Tibial artery (tissue), 4 donors: ENCODE results near the gene FAM90A1.
"Not testable (repeated sequence)": the region's sequence is repeated elsewhere in the genome, so short reads cannot be mapped to it uniquely, and the experiment has no call there.

ENCODE experiments used
- DNase-seq, 2 donors: peaks; one replicate each; pipeline ENCODE4 v3.0.0-alpha.2; 2019
- H3K27ac ChIP-seq, 2 donors: fragments of 200-600 bp; sonication (generic) in 1 of 2; 1 replicate in 1 of 2; 2 replicates in 1 of 2; pipeline ENCODE4 v1.5.1; 2018 to 2019; ENCODE audit warnings: mild to moderate bottlenecking in 1 of 2
- H3K27me3 ChIP-seq, 2 donors: fragments of 200-600 bp; sonication (generic) in 1 of 2; one replicate each; pipeline versions ENCODE4 v1.5.1 to v1.6.0; 2016 to 2019
- H3K36me3 ChIP-seq, 3 donors: fragments of 200-600 bp; sonication (generic) in 2 of 3; one replicate each; pipeline ENCODE4 v1.5.1; 2016 to 2019; ENCODE audit warnings: mild to moderate bottlenecking in 2 of 3
- H3K4me1 ChIP-seq, 4 donors: fragments of 200-600 bp; sonication (generic) in 2 of 4; 1 replicate in 3 of 4; 2 replicates in 1 of 4; pipeline ENCODE4 v1.5.1; 2016 to 2019
- H3K4me3 ChIP-seq, 2 donors: fragments of 200-600 bp; sonication (generic) in 1 of 2; 1 replicate in 1 of 2; 2 replicates in 1 of 2; pipeline ENCODE4 v1.5.1; 2018 to 2019; ENCODE audit warnings: mild to moderate bottlenecking in 2 of 2
- H3K9me3 ChIP-seq, 3 donors: fragments of 200-600 bp; sonication (generic) in 1 of 3; one replicate each; pipeline ENCODE4 v1.5.1; 2016 to 2019
- CTCF ChIP-seq, 2 experiments: fragments of 200-600 bp in 1 of 2; fragments of 450-650 bp in 1 of 2; IDR thresholded peaks; one replicate each; pipeline ENCODE4 v1.5.1; 2017 to 2019; ENCODE audit warnings: antibody characterized with exemption in 2 of 2, mild to moderate bottlenecking in 1 of 2, moderate library complexity in 1 of 2
- intact Hi-C: fragments of 100-400 bp; cut with DNase I; formaldehyde crosslinking; loops from one replicate; pipeline ENCODE4 v1.15.0; 2023; ENCODE audit warnings: low total_unique reads

The FAM90A1 gene

GRCh38 chr12:8197685-8198308, 29.6 kb downstream of the FAM90A1 start:
- H3K27ac ChIP-seq, H3K27me3 ChIP-seq, DNase-seq, intact Hi-C loops, H3K4me3 ChIP-seq, H3K4me1 ChIP-seq, H3K9me3 ChIP-seq: not testable (repeated sequence)
- peaks cover 3 to 15% (median 9%) of the 10 kb centered on the region in 3 donors for H3K36me3 ChIP-seq

- intact Hi-C loops, H3K4me1 ChIP-seq, H3K27ac ChIP-seq, H3K36me3 ChIP-seq, H3K9me3 ChIP-seq, H3K4me3 ChIP-seq, DNase-seq, H3K27me3 ChIP-seq: not testable (repeated sequence)
Observed at GRCh38 chr12:8188088-8188487, 39.3 kb downstream of the FAM90A1 start.

GRCh38 chr12:8184206-8184605, 43.2 kb downstream of the FAM90A1 start:
- not testable (repeated sequence) for H3K9me3 ChIP-seq, H3K27me3 ChIP-seq, H3K27ac ChIP-seq, H3K4me3 ChIP-seq, DNase-seq, H3K36me3 ChIP-seq
- peaks cover 0 to 13% (median 7%) of the 10 kb centered on the region in 4 donors for H3K4me1 ChIP-seq
- intact Hi-C loops = loop anchor here (5.0 kb wide), 1 partner anchor 77 kb away; no protein-coding TSS in a partner anchor

GRCh38 chr12:8183346-8183745, 44.1 kb downstream of the FAM90A1 start:
- not testable (repeated sequence) for H3K4me3 ChIP-seq, H3K36me3 ChIP-seq, H3K27me3 ChIP-seq, H3K9me3 ChIP-seq, H3K27ac ChIP-seq, DNase-seq
- intact Hi-C loops = loop anchor here (5.0 kb wide), 1 partner anchor 76 kb away; no protein-coding TSS in a partner anchor
- peaks cover 0 to 13% (median 7%) of the 10 kb centered on the region in 4 donors for H3K4me1 ChIP-seq

- not testable (repeated sequence) for DNase-seq, H3K27me3 ChIP-seq, H3K9me3 ChIP-seq, H3K27ac ChIP-seq, H3K36me3 ChIP-seq, H3K4me3 ChIP-seq
- H3K4me1 ChIP-seq = peaks cover 0 to 13% (median 7%) of the 10 kb centered on the region in 4 donors
- intact Hi-C loops = loop anchor here (5.0 kb wide), 1 partner anchor 76 kb away; no protein-coding TSS in a partner anchor
Observed at GRCh38 chr12:8182923-8183322, 44.5 kb downstream of the FAM90A1 start.

GRCh38 chr12:8181271-8181670, 46.1 kb downstream of the FAM90A1 start:
- peak overlapping the region; percentile 60 to 68 for H3K4me3 ChIP-seq
- not testable (repeated sequence) for DNase-seq, H3K27me3 ChIP-seq, H3K9me3 ChIP-seq, H3K36me3 ChIP-seq
- intact Hi-C loops = loop anchor here (5.0 kb wide), 1 partner anchor 74 kb away; no protein-coding TSS in a partner anchor
- H3K27ac ChIP-seq = peak overlapping the region; percentile 83 to 90
- peaks cover 0 to 13% (median 7%) of the 10 kb centered on the region in 4 donors for H3K4me1 ChIP-seq

- peak; percentile 61 to 89 for DNase-seq
- peak overlapping the region; percentile 83 to 90 for H3K27ac ChIP-seq
- not testable (repeated sequence) for H3K36me3 ChIP-seq, H3K27me3 ChIP-seq, H3K9me3 ChIP-seq
- peak; percentile 68 to 71 for TF ChIP-seq CTCF (IDR thresholded peaks at IDR 0.05)
- intact Hi-C loops = loop anchor here (5.0 kb wide), 1 partner anchor 73 kb away; no protein-coding TSS in a partner anchor
- peaks cover 0 to 13% (median 7%) of the 10 kb centered on the region in 4 donors for H3K4me1 ChIP-seq
- H3K4me3 ChIP-seq = peak overlapping the region; percentile 60 to 68
Observed at GRCh38 chr12:8179989-8180585, 47.3 kb downstream of the FAM90A1 start.

- H3K36me3 ChIP-seq, H3K27me3 ChIP-seq, H3K4me3 ChIP-seq, DNase-seq, H3K4me1 ChIP-seq, H3K9me3 ChIP-seq, intact Hi-C loops, H3K27ac ChIP-seq: not testable (repeated sequence)
Observed at GRCh38 chr12:8172911-8173310, 54.5 kb downstream of the FAM90A1 start.
